H1 (cell line): ENCODE data around the gene ELP6. TPM values are rescaled to one million over a fixed set of nuclear protein-coding genes. Genes with fewer than 3 reads are reported as not detected.

Source experiments
- CTCF ChIA-PET: fragments of 300-600 bp; sonication (Branson Sonifier 250); formaldehyde crosslinking; loops from one replicate; lab custom pipeline; 2021; ENCODE audit not compliant: partially characterized antibody; lab: Charles Lee
- POLR2A ChIA-PET: fragments of 300-600 bp; sonication (Branson Sonifier 250); formaldehyde crosslinking; loops from one replicate; lab custom pipeline; 2021; ENCODE audit warnings: inconsistent platforms; ENCODE audit not compliant: partially characterized antibody; lab: Charles Lee
- DNase-seq, 2 experiments: peaks; one replicate each; pipeline versions ENCODE4 v3.0.0 to v3.0.0-alpha.2; 2010 to 2022; ENCODE audit warnings: low spot score in 2 of 2, low read depth in 1 of 2, mixed read lengths in 1 of 2
- FAIRE-seq: peaks from 2 replicates; lab custom pipeline; 2011; peaks lifted over from hg19 to GRCh38; lab: Jason Lieb, UNC
- H2AFZ ChIP-seq: 2 replicates; pipeline ENCODE4 v1.8.1; 2012; ENCODE audit warnings: low read length, inconsistent platforms
- H2AK5ac ChIP-seq: 2 replicates; pipeline ENCODE4 v1.6.1; 2013; ENCODE audit warnings: low read depth, low read length
- H2BK120ac ChIP-seq: replicated peaks from 2 replicates; pipeline ENCODE3; 2013; ENCODE audit warnings: low read depth, low read length, inconsistent platforms
- H2BK12ac ChIP-seq: 2 replicates; pipeline ENCODE4 v1.6.1; 2013; ENCODE audit warnings: low read depth, low read length
- H2BK15ac ChIP-seq: 2 replicates; pipeline ENCODE4 v1.6.1; 2013; ENCODE audit warnings: low read length
- H2BK20ac ChIP-seq: 2 replicates; pipeline ENCODE4 v1.6.1; 2013; ENCODE audit warnings: low read length
- H2BK5ac ChIP-seq: 2 replicates; pipeline ENCODE4 v1.6.1; 2013; ENCODE audit warnings: low read depth, low read length
- H3K14ac ChIP-seq: 2 replicates; pipeline ENCODE4 v1.6.1; 2013; ENCODE audit warnings: inconsistent platforms; ENCODE audit not compliant: insufficient read length
- H3K18ac ChIP-seq: 2 replicates; pipeline ENCODE4 v1.6.1; 2013; ENCODE audit warnings: low read length; ENCODE audit errors: extremely low read depth
- H3K23ac ChIP-seq: 2 replicates; pipeline ENCODE4 v1.6.1; 2013; ENCODE audit warnings: inconsistent platforms; ENCODE audit not compliant: insufficient read length
- H3K23me2 ChIP-seq: 2 replicates; pipeline ENCODE4 v1.6.1; 2013; ENCODE audit warnings: low read depth, low read length
- H3K27ac ChIP-seq: 2 replicates; pipeline ENCODE4 v1.6.1; 2011; ENCODE audit warnings: low read depth, low read length, inconsistent platforms
- H3K27me3 ChIP-seq, 4 experiments: replicated peaks in 1 of 4; 1 replicate in 1 of 4; 2 replicates in 3 of 4; pipeline versions ENCODE4 v1.6.1 to v1.8.1; 2011 to 2013; ENCODE audit warnings: low read length in 3 of 4, mild to moderate bottlenecking in 3 of 4, inconsistent platforms in 2 of 4, mixed read lengths in 2 of 4, moderate library complexity in 1 of 4; ENCODE audit not compliant: control insufficient read depth in 3 of 4, insufficient read depth in 3 of 4; ENCODE audit errors: extremely low read depth in 1 of 4
- H3K36me3 ChIP-seq, 4 experiments: 2 replicates each; pipeline versions ENCODE4 v1.6.1 to v1.8.1; 2011 to 2013; ENCODE audit warnings: mild to moderate bottlenecking in 4 of 4, low read length in 3 of 4, moderate library complexity in 2 of 4, control low read depth in 1 of 4, inconsistent platforms in 1 of 4; ENCODE audit not compliant: insufficient read depth in 4 of 4, control insufficient read depth in 2 of 4
- H3K4ac ChIP-seq: replicated peaks from 2 replicates; pipeline ENCODE3; 2013; ENCODE audit warnings: low read length, low read depth, mixed read lengths, inconsistent platforms; ENCODE audit not compliant: insufficient read length
- H3K4me1 ChIP-seq, 4 experiments: replicated peaks in 1 of 4; 1 replicate in 1 of 4; 2 replicates in 3 of 4; pipeline versions ENCODE4 v1.6.1 to v1.8.1; 2011 to 2013; ENCODE audit warnings: low read length in 3 of 4, inconsistent platforms in 2 of 4, mixed read lengths in 1 of 4; ENCODE audit not compliant: insufficient read depth in 4 of 4, control insufficient read depth in 3 of 4
- H3K4me2 ChIP-seq, 2 experiments: 2 replicates each; pipeline versions ENCODE4 v1.6.1 to v1.8.1; 2011 to 2013; ENCODE audit warnings: low read depth in 2 of 2, low read length in 2 of 2, control low read depth in 1 of 2, inconsistent platforms in 1 of 2, mild to moderate bottlenecking in 1 of 2; ENCODE audit not compliant: insufficient read depth in 1 of 2
- H3K4me3 ChIP-seq, 4 experiments: fragments of 200-600, 300-600 bp in 1 of 4; sonication (generic), shearing (Covaris generic), sonication (Bioruptor Twin) in 1 of 4; 2 replicates each; pipeline versions ENCODE4 v1.5.1 to v1.8.1; 2011 to 2016; ENCODE audit warnings: low read length in 4 of 4, low read depth in 3 of 4, control low read depth in 2 of 4, inconsistent platforms in 2 of 4, mild to moderate bottlenecking in 2 of 4, mixed read lengths in 1 of 4, moderate library complexity in 1 of 4; ENCODE audit not compliant: insufficient read depth in 2 of 4; ENCODE audit errors: extremely low read depth in 1 of 4
- H3K56ac ChIP-seq: replicated peaks from 2 replicates; pipeline ENCODE3; 2013; ENCODE audit warnings: low read depth, mild to moderate bottlenecking, mixed read lengths, low read length, inconsistent platforms; ENCODE audit not compliant: insufficient read length
- H3K79me1 ChIP-seq: 2 replicates; pipeline ENCODE4 v1.6.1; 2013; ENCODE audit warnings: low read depth, low read length, control low read depth
- H3K79me2 ChIP-seq, 2 experiments: 2 replicates each; pipeline versions ENCODE4 v1.6.1 to v1.8.1; 2012 to 2013; ENCODE audit warnings: low read length in 2 of 2, mild to moderate bottlenecking in 2 of 2, inconsistent platforms in 1 of 2; ENCODE audit not compliant: insufficient read depth in 2 of 2, control insufficient read depth in 1 of 2
- H3K9ac ChIP-seq, 4 experiments: replicated peaks in 1 of 4; 1 replicate in 1 of 4; 2 replicates in 3 of 4; pipeline versions ENCODE4 v1.6.1 to v1.8.1; 2011 to 2013; ENCODE audit warnings: low read depth in 3 of 4, low read length in 3 of 4, control low read depth in 2 of 4, mild to moderate bottlenecking in 2 of 4, moderate library complexity in 2 of 4, inconsistent platforms in 1 of 4; ENCODE audit errors: extremely low read depth in 1 of 4
- H3K9me3 ChIP-seq, 2 experiments: 2 replicates each; pipeline versions ENCODE4 v1.6.1 to v1.8.1; 2012 to 2013; ENCODE audit warnings: mild to moderate bottlenecking in 2 of 2, moderate library complexity in 2 of 2, control low read depth in 1 of 2, inconsistent platforms in 1 of 2, low read depth in 1 of 2, low read length in 1 of 2, mixed read lengths in 1 of 2; ENCODE audit not compliant: insufficient read depth in 2 of 2
- H4K20me1 ChIP-seq, 2 experiments: replicated peaks in 1 of 2; 2 replicates each; pipeline versions ENCODE3 to v1.8.1; 2011 to 2013; ENCODE audit warnings: inconsistent platforms in 2 of 2, low read length in 2 of 2, mild to moderate bottlenecking in 1 of 2; ENCODE audit not compliant: insufficient read depth in 2 of 2, control insufficient read depth in 1 of 2
- H4K5ac ChIP-seq: 2 replicates; pipeline ENCODE4 v1.6.1; 2013; ENCODE audit warnings: low read length, low read depth, mixed read lengths, inconsistent platforms; ENCODE audit not compliant: insufficient read length
- H4K8ac ChIP-seq: 2 replicates; pipeline ENCODE4 v1.8.0; 2013; ENCODE audit warnings: mild to moderate bottlenecking, moderate library complexity, low read length, inconsistent platforms; ENCODE audit not compliant: insufficient read depth; ENCODE audit errors: extremely low read depth
- H4K91ac ChIP-seq: replicated peaks from 2 replicates; pipeline ENCODE3; 2013; ENCODE audit warnings: low read length, mixed read lengths, inconsistent platforms; ENCODE audit not compliant: insufficient read length
- HDAC2 ChIP-seq, 2 experiments: fragments of 300-600 bp in 1 of 2; sonication (generic) in 1 of 2; IDR thresholded peaks; 2 replicates each; pipeline ENCODE4 v1.6.1; 2011 to 2012; ENCODE audit warnings: low read depth in 2 of 2, low read length in 2 of 2, mild to moderate bottlenecking in 2 of 2, moderate library complexity in 2 of 2, borderline replicate concordance in 1 of 2, inconsistent platforms in 1 of 2
- KDM1A ChIP-seq: fragments of 200-600, 300-600 bp; sonication (generic); IDR thresholded peaks from 2 replicates; pipeline ENCODE4 v1.7.1; 2016; ENCODE audit warnings: mild to moderate bottlenecking, low read length, borderline replicate concordance
- WGBS, 2 experiments: shearing (Covaris generic) in 1 of 2; methylation state at CpG; one replicate each; pipeline versions ENCODE4 v1.1.6 to v1.1.7; 2013 to 2015; ENCODE audit warnings: low lambda C conversion rate in 2 of 2, mixed read lengths in 2 of 2, inconsistent platforms in 1 of 2, low coverage in 1 of 2, missing lambda C conversion rate in 1 of 2; ENCODE audit not compliant: insufficient replicate concordance in 2 of 2, insufficient coverage in 1 of 2, insufficient read length in 1 of 2; ENCODE audit errors: extremely low coverage in 1 of 2, missing lambda C conversion rate in 1 of 2; 5-methylcytosine and 5-hydroxymethylcytosine counted together
- polyA plus RNA-seq, 7 experiments: library from polyadenylated mRNA; depleted of rRNA in 3 of 7; stranded (reverse) in 5 of 7; unstranded in 2 of 7; fragments of >200 nt in 5 of 7; fragments of 200-250 nt in 2 of 7; gene quantifications; 1 replicate in 5 of 7; 2 replicates in 1 of 7; 4 replicates in 1 of 7; pipeline versions ENCODE4 v1.2.1 to v1.2.3, GENCODE V29; 2011 to 2013; ENCODE audit warnings: missing spikeins in 2 of 7, mixed read lengths in 2 of 7
- total RNA-seq: library from RNA; stranded (reverse); fragmentation: NEBNext Ultra II Directional; extraction: Animal tissue kit (Norgen Biotek cat#: 25700); gene quantifications from 2 replicates; pipeline ENCODE4 v1.2.1, GENCODE V29; 2021

ELP6 gene
- total and polyA plus RNA-seq, 2 of the 8 experiments (the other 6 are each of a cell fraction or from before 2014, with no cell fraction given) = 51.1 to 78.7 TPM

- no peak overlapping the region for H3K4ac ChIP-seq
- FAIRE-seq = no peak
- ChIA-PET CTCF (interaction anchor here (0.7 to 2.2 kb wide), 13 partner anchors 10 to 57 kb away, joined by 3 to 8 read pairs (median 4); no protein-coding TSS in a partner anchor), POLR2A (interaction anchor here (1.1 to 1.7 kb wide), 3 partner anchors 12 to 55 kb away, joined by 3 to 5 read pairs (median 3); no protein-coding TSS in a partner anchor)
- peaks cover 7 to 37% of the 10 kb centered on the region in 2 experiments for H3K79me2 ChIP-seq
- H3K23me2 ChIP-seq = peaks cover 3% of the 10 kb centered on the region; the same call in 1 of the 2 replicates
- H3K27ac ChIP-seq = no peak overlapping the region
- peak overlapping the region; percentile 36 for H4K91ac ChIP-seq
- peak overlapping the region; percentile 91 for H4K5ac ChIP-seq
- 0 out of 2 replicates have a peak overlapping the region, but pooled peaks have one; percentile 15 for H2AK5ac ChIP-seq
- peaks cover 6% of the 10 kb centered on the region; the same call in 1 of the 2 replicates for H3K79me1 ChIP-seq
- no peak overlapping the region for H3K18ac ChIP-seq
- no peaks in the 10 kb centered on the region for H3K36me3 ChIP-seq
- no peaks in the 10 kb centered on the region for H3K9me3 ChIP-seq
- no peak overlapping the region; the same call in 1 of the 2 replicates for H2AFZ ChIP-seq
- peak overlapping the region; percentile 78 for H2BK120ac ChIP-seq
- no peak overlapping the region for H3K14ac ChIP-seq
- H4K8ac ChIP-seq = no peak overlapping the region
- no peak overlapping the region for H3K56ac ChIP-seq
- H3K4me1 ChIP-seq = peaks cover 3 to 11% (median 4%) of the 10 kb centered on the region in 4 experiments; a peak in 3 of 7 replicates
- 92% methylated on average over 5 of the region's 5 CpGs; no CpG with 5 or more reads in 1 of the 2 experiments for WGBS, 2 experiments
- no peak for TF ChIP-seq HDAC2 (IDR thresholded peaks at IDR 0.05; ENCODE audit: borderline replicate concordance in 1 of 2, low read depth in 2 of 2, low read length in 2 of 2)
- peak; percentile 15; the same call in 1 of the 2 replicates for TF ChIP-seq KDM1A
- peak overlapping the region; percentile 80; the same call in 1 of the 2 replicates for H2BK12ac ChIP-seq
- H3K27me3 ChIP-seq = no peaks in the 10 kb centered on the region
- H2BK5ac ChIP-seq = peak overlapping the region; percentile 20; the same call in 1 of the 2 replicates
- no peak overlapping the region for H3K23ac ChIP-seq
- H2BK20ac ChIP-seq = no peak overlapping the region
- H4K20me1 ChIP-seq = peaks cover 0 to 10% of the 10 kb centered on the region in 2 experiments
- peak overlapping the region in 1 of 4 experiments; percentile 84; a peak in 2 of 8 replicates for H3K4me3 ChIP-seq
- no peak overlapping the region for H3K9ac ChIP-seq
- no peak overlapping the region for H3K4me2 ChIP-seq
- no peak overlapping the region for H2BK15ac ChIP-seq
- no peak for DNase-seq
Measured at GRCh38 chr3:47476330-47476626, 37.2 kb downstream of the ELP6 start.
